GM19372 (cell line): ENCODE results near the gene GMDS.

Source experiments
- ATAC-seq: cut with Tn5 transposase; IDR thresholded peaks from one replicate; pipeline ENCODE4 v1.9.1; 2021; ENCODE audit warnings: mild to moderate bottlenecking, low read depth, moderate library complexity; ENCODE audit not compliant: unreplicated experiment

Gene GMDS

GRCh38 chr6:1593958-1594314, 651.5 kb downstream of the GMDS start:
- no peak for ATAC-seq

- no peak for ATAC-seq
Observed at GRCh38 chr6:1593286-1593957, 652.0 kb downstream of the GMDS start.

GRCh38 chr6:1592852-1593251, 652.6 kb downstream of the GMDS start:
- ATAC-seq = no peak

- ATAC-seq = no peak
Observed at GRCh38 chr6:1591926-1592325, 653.5 kb downstream of the GMDS start.

- no peak for ATAC-seq
Observed at GRCh38 chr6:1591243-1591642, 654.2 kb downstream of the GMDS start.

GRCh38 chr6:1590580-1590979, 654.8 kb downstream of the GMDS start:
- no peak for ATAC-seq

GRCh38 chr6:1589208-1589607, 656.2 kb downstream of the GMDS start:
- ATAC-seq = no peak

- no peak for ATAC-seq
Observed at GRCh38 chr6:1587977-1588376, 657.4 kb downstream of the GMDS start.

GRCh38 chr6:1587546-1587945, 657.9 kb downstream of the GMDS start:
- no peak for ATAC-seq

- no peak for ATAC-seq
Observed at GRCh38 chr6:1586861-1587450, 658.4 kb downstream of the GMDS start.

- no peak for ATAC-seq
Observed at GRCh38 chr6:1586256-1586655, 659.1 kb downstream of the GMDS start.

GRCh38 chr6:1585669-1586049, 659.7 kb downstream of the GMDS start:
- no peak for ATAC-seq

- no peak for ATAC-seq
Observed at GRCh38 chr6:1584996-1585668, 660.3 kb downstream of the GMDS start.

- ATAC-seq = no peak
Observed at GRCh38 chr6:1584146-1584545, 661.3 kb downstream of the GMDS start.

GRCh38 chr6:1581120-1581991, 664.0 kb downstream of the GMDS start:
- no peak for ATAC-seq

GRCh38 chr6:1580585-1580984, 664.8 kb downstream of the GMDS start:
- no peak for ATAC-seq

- ATAC-seq = no peak
Observed at GRCh38 chr6:1580109-1580508, 665.3 kb downstream of the GMDS start.

GRCh38 chr6:1579096-1579495, 666.3 kb downstream of the GMDS start:
- no peak for ATAC-seq

GRCh38 chr6:1577896-1578745, 667.3 kb downstream of the GMDS start:
- ATAC-seq = no peak

- no peak for ATAC-seq
Observed at GRCh38 chr6:1577146-1577680, 668.2 kb downstream of the GMDS start.
